ENCODE data around the gene CLCN4.

The CLCN4 gene

GRCh38 chrX:10246846-10247245 lies 90.1 kb downstream of the CLCN4 start:
- TF ChIP-seq, protein P1, sequence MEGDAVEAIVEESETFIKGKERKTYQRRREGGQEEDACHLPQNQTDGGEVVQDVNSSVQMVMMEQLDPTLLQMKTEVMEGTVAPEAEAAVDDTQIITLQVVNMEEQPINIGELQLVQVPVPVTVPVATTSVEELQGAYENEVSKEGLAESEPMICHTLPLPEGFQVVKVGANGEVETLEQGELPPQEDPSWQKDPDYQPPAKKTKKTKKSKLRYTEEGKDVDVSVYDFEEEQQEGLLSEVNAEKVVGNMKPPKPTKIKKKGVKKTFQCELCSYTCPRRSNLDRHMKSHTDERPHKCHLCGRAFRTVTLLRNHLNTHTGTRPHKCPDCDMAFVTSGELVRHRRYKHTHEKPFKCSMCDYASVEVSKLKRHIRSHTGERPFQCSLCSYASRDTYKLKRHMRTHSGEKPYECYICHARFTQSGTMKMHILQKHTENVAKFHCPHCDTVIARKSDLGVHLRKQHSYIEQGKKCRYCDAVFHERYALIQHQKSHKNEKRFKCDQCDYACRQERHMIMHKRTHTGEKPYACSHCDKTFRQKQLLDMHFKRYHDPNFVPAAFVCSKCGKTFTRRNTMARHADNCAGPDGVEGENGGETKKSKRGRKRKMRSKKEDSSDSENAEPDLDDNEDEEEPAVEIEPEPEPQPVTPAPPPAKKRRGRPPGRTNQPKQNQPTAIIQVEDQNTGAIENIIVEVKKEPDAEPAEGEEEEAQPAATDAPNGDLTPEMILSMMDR (conservative IDR thresholded peaks at IDR 0.05; ENCODE audit: low read depth, low read length), result no peak
- H3K4me3 ChIP-seq (ENCODE audit: low read depth, low read length), result no peak overlapping the region
- DNase-seq (ENCODE audit: low read depth), result no peak

DNA sequence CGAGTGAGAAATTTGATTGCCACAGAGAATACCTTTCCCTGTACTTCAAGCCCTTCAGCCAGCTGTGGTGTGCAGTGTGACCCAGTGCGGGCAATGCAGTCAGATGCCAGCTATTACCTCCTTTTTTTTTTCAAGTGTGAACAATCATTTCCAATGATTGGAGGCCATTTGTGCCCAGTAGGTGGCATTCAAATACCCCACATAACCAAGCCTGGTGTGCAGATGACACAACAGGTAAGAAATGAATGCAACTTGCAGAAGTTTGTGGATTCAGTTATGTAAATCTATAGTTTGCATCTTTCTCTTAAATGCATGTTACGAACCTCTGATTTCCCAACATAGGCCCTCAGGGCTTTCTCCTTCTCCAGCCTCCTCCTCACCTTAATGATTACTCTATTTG lies 98.0 kb downstream of the CLCN4 start:
- DNase-seq (ENCODE audit: low read depth), result peak; percentile 18
- H3K4me3 ChIP-seq (ENCODE audit: low read depth, low read length), result no peak overlapping the region
- TF ChIP-seq, protein P1 (conservative IDR thresholded peaks at IDR 0.05; ENCODE audit: low read depth, low read length), result peak; percentile 8

GRCh38 chrX:10259716-10260115 lies 102.9 kb downstream of the CLCN4 start:
- DNase-seq (ENCODE audit: low read depth), result peak; percentile 63
- TF ChIP-seq, protein P1 (conservative IDR thresholded peaks at IDR 0.05; ENCODE audit: low read depth, low read length), result no peak
- no peak overlapping the region for H3K4me3 ChIP-seq (ENCODE audit: low read depth, low read length)

- H3K4me3 ChIP-seq (ENCODE audit: low read depth, low read length), result no peak overlapping the region
- TF ChIP-seq, protein P1 (conservative IDR thresholded peaks at IDR 0.05; ENCODE audit: low read depth, low read length), result no peak
- DNase-seq (ENCODE audit: low read depth), result no peak
Observed at GRCh38 chrX:10265775-10266174, 109.0 kb downstream of the CLCN4 start.

- no peak for DNase-seq (ENCODE audit: low read depth)
- TF ChIP-seq, protein P1 (conservative IDR thresholded peaks at IDR 0.05; ENCODE audit: low read depth, low read length), result no peak
- no peak overlapping the region for H3K4me3 ChIP-seq (ENCODE audit: low read depth, low read length)
Observed at GRCh38 chrX:10278716-10279115, 121.9 kb downstream of the CLCN4 start.

DNA sequence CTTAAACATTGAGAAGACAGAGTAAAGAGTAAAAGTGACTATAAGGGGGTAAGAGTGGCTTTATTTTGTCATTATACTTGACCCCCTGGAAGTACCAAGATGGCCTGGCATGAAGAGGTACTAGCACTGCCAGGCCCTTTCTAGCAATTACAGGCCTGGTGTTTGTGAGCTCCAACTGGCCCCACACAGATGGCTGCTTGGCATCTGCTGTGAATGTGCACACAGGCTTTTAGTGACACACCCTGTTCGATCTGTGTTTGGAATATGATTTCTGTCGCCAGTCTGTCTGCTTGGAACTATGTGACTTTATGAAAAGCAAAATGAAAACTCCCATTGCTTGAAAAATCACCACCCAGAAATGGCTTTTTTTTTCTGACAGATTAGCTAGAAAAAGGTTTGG lies 123.3 kb downstream of the CLCN4 start:
- no peak for DNase-seq (ENCODE audit: low read depth)
- H3K4me3 ChIP-seq (ENCODE audit: low read depth, low read length), result no peak overlapping the region
- TF ChIP-seq, protein P1 (conservative IDR thresholded peaks at IDR 0.05; ENCODE audit: low read depth, low read length), result no peak

DNA sequence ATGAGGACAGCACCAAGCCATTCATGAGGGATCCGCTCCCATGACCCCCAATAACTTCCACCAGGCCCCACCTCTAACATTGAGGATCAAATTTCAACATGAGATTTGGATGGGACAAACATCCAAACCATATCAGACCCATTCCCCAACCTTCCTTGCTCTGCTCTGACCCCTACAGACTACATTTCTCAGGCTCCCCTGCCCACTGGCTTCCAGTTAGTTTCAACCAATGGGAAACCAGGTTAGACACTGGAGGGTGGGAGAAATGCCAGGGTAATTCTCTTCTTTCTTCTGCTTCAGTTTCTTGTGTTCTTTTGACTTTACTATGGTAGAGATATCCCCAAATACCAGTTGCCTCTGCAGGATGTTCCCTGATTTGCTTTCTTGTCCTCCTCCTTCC lies 125.7 kb downstream of the CLCN4 start:
- TF ChIP-seq, protein P1 (conservative IDR thresholded peaks at IDR 0.05; ENCODE audit: low read depth, low read length), result no peak

More for the DNA sequence above, 125.7 kb downstream of the CLCN4 start:
- no peak overlapping the region for H3K4me3 ChIP-seq (ENCODE audit: low read depth, low read length)
- no peak for DNase-seq (ENCODE audit: low read depth)
